ENCODE measurements around the gene FARS2.

The FARS2 gene

DNA sequence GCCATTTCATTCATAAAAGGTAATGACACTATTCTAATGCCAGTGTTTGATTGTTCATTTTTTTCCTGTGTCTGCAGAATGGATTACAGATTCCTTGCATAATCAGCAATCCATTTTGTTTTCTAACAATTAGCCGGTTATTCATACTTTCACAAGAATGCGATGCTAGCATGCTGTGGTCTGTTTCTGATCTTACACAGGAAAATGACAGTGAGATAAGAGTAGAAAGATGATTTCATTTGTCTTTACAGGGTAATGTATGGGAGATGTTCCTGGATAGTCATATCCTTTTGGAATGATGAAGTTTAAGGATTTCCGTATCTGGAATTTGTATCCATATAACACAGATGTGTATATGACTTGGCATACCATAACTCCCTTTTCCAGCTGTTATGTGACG lies 207.3 kb downstream of the FARS2 start:
- DNase-seq (ENCODE audit: low spot score), result no peak

DNA sequence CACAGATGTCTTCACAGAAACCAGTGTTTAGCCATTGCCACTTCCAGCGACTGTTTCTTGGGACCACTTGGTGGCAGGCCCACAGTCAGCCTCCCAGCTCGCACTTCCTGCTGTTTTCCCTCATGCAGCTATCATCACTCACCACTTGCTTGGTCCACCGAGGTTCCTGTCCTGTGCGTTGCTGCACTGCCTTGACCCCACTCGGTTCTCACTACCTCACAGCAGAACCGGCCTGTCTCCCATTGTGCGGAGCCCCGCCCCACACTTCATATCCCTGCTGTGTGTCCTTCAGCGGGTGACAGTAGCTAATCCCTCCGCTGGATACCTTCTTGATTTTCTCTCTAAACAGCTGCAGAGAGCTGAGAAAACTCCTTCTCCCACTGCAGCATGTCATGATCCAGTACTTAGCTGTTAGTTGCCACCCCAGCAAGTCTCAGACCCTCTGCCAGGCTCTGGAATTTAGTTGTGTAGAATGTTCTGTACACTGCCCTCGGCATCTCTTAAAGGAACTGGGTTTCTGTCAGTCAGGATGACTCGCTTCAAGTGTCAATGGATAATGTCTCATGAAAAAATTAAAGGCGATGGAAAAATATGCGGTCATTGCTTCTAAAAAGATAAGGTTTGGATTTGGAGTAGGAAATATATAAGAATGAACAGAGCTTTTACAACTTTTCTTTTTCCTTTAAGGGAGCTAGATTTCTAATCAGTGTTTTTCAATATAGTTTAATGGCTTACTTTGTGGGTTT lies 208.0 kb downstream of the FARS2 start:
- no peak for DNase-seq (ENCODE audit: low spot score)

DNA sequence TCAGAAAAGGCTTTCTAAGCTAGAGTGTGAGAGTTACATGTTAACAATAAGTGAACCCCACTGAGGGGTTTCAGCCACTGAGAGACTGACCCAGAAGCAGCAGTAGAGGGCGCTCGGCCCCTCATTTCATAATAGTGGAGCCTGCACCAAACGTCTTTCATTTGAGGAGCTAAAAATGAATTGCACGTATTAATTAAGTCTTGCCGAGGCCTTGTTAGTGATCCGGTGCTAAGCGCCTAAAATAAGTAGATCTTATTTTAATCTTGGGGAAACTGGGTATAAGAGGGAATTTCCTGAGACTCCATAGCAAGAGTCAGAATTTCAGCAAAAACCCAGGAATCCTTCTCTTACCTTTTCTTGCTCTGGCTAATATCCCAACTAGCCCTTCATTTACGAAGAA lies 209.7 kb downstream of the FARS2 start:
- peak; percentile 64 for DNase-seq (ENCODE audit: low spot score)

DNA sequence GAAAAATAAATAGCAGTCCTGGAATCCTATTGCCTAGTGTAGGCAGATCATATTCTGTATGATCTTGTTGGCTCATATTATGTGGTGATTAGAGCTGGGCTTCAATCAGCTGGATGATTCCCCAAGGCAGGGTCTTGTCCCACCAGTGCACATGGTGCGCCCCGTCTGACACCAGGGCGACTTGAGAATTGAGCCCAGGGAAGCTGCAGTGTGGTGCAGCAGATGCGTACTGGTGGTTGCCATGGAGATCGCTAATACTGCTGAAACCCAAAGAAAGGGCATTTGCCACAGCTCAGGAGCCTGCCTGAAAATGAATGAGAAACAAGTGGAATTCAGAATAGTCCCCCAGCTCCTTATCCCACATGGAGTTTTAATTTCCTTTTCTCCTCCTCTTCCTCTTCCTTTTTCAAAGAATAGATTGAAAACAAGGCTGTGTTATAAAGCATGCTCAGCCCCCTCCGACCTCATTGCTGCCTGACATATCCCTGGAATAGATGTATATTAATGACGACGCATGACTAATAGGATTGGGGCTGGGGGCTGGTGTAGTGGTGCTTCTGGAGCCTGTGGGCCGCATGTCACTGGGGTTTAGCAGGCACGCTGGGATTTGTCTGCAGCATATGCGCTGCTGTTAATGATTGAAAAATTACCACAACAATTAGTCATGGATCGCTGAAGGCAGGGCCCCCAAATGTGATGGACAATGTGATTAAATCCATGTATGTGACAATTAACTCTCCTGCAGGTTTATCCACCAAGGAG lies 210.5 kb downstream of the FARS2 start:
- DNase-seq (ENCODE audit: low spot score), result no peak

DNA sequence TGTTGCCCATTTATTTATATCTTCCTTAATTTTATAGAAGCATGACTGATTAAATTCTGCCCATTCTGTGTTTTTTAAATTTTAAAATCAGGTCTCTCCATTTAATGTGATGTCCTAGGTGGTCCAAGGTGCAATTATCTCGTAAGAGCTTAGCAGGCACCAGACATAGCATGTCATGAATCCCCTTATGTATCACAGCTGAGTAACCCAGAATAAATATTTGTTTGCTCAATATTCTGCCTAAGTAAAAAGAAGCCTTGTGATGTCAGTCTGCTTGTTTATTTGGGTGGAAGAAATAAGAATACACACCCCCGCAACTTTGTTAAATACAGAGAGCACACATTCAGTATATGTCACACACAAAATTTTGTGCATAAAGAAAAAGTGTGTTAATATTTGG lies 211.3 kb downstream of the FARS2 start:
- DNase-seq (ENCODE audit: low spot score), result no peak

DNA sequence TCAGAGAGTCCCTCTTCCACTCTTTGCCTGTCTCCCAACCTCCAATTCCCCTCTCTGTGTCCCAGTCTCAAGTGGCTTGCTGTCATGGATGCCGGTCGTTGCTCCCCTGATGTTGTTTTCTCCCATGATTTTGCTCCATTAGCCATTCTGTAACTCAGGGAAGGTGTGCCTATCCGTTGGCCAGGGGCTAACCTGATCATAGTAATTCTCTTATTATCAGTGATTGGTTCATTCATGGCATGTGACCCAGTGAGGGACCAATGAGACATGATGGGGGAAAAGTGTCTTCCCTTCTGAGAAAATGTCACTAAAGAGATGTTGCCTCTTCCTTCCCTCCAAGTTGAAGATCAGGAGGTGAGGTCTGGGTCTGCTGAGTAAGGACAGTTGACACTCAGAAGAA lies 214.5 kb downstream of the FARS2 start:
- DNase-seq (ENCODE audit: low spot score), result no peak

DNA sequence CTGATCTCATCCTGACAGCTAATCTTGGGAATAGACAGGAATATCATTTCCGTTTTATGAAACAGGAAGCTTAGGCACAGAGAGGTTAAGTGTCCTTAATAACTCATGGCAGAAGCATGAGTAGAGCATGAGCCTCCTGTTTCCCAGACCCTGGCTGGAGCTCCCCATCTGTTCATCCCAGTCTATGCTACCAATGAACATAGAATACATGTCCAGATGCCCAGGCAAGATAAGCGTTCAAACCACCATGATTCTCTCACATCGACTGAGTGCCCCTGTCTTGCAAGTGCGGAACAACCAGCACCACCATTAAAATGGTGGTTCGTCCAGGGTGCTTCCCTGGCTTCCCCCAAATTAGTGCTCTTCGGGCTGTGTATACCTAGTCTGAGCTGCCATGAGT lies 217.1 kb downstream of the FARS2 start:
- no peak for DNase-seq (ENCODE audit: low spot score)

DNA sequence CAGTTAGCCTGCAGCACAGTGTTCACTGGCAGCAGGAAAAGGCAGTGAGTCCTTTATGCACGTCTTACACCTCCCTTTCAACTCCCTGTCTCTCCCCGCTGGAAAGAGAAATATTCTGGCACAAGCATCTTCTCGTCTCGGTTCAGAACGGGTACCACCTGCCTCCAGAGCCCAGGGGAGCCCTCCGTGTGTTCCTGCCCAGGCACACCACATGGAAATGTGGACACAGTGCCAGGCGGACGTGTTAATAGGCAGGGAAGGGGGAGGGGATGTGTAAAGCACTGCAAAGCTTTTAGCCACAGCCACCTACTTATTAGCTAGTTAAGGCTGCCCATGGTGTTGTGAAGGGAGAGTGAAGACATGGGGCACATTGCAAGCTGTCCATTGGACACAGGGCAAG lies 219.7 kb downstream of the FARS2 start:
- no peak for DNase-seq (ENCODE audit: low spot score)

DNA sequence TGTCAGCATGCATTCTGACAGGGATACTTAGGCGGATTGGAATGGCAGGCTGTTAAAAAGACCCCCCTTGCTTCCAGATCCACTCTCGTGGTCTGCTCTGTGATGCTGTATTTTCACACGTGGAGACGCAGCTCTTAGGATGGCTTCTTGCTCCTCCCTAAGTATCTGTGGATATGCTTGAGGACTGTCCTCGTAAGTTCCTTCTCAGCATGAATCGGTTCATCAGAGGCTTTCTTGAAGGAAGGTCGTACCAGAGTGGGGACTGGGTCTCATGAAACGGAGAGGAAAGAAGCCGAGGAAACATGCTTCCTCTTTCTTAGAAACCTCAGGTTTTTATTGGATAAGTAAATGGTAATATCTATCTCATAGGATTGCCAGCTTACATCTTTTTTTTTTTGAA lies 220.4 kb downstream of the FARS2 start:
- DNase-seq (ENCODE audit: low spot score), result no peak

DNA sequence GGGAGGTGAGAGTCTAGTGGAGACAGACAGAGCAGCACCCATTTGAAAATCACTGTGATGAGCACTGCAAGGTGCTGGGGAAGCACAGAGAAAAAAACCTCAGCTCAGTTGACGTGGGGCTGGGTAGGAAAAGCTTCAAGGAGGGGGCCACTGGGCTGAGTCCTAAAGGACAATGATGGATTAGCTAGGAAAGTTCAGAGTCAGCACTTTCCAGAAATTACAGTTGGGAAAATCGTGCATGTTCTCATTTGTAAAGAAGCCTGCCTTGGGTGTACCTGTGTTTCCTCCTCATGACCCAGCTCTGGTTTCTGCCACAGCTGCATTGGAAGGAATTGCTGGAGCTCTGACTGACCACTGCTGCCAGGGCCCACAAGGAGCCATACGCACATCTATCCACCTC lies 221.3 kb downstream of the FARS2 start:
- DNase-seq (ENCODE audit: low spot score), result no peak

DNA sequence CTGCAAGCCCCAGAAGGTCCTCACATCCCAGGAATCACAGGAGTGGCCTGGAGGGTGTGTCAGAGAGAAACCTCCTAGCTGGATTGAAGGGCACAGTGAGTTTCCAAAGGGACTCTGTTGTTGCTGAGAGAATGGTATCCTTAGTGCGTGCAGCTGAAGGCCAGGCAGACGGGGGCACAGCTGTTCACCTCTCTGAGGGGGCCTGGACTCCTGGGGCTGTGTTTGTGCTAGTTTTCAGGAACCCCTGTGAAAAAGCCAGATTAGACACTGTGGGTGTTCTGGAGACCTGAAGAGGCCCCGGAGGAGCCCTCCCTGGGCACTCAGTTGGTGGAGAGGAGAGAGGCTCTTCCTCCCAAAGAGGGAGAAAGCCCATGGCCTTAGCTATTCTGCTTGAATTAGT lies 223.4 kb downstream of the FARS2 start:
- DNase-seq (ENCODE audit: low spot score), result no peak

DNA sequence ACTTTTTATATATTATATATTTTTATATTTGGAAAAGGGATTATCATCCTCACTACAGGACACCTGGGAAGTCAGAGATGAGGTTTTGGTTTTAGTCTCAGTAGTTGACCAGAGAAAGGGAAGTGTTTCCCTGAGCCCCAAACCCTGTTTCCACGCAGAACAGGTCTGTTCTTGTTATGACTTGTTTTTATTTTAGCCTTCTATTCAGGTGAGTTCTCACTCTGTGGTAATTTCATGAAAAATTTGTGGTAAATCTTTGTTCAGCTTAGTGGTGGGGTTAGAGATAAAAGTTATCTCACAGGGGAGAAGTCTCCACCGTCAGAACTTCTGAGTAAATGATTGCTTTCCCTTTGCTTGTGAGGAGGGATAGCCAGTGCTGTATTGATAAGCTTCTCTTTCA lies 224.9 kb downstream of the FARS2 start:
- DNase-seq (ENCODE audit: low spot score), result no peak

DNA sequence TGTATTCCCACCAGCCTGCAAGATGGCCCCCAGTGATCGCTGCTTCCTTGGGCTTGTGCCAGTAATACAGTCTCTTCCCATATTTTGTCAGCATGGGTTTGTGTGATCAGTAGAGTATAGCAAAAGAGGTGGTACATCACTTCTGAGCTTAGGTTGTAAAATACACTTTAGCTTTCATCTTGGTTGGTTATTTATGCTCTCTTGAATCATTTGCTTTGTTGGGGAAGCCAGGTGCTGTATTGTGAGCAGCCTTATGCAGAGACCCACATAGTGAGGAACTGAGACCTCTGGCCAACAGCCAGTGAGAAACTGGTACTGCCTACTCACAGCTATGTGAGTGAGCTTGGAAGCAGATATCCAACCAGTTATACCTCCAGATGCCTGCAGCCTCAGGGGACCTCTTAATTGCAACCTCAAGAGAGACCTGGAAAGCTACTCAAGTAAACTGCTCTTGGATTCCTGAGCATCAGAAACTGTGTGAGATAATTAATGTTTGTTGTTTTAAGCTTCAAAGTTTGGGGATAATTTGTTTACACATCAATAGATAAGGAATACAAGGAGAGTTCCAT lies 229.3 kb downstream of the FARS2 start:
- DNase-seq (ENCODE audit: low spot score), result no peak

DNA sequence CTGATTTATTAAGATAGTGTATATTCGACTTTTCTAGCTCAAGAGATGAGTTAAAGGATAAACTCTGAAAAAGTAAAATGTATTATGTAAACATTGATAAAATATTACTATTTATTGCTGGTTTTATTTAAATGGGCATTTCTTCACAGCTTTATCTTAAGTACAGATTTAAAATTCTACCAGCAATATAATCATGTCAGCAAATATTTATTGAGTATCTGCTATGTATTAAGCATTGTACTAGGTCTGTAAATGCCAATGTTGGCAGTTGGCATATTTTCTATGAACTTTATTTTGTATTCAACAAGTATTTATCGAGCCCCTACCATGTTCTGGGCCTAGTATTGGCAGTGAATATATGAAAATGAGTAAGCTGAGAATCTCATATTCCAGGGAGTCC lies 231.0 kb downstream of the FARS2 start:
- no peak for DNase-seq (ENCODE audit: low spot score)

DNA sequence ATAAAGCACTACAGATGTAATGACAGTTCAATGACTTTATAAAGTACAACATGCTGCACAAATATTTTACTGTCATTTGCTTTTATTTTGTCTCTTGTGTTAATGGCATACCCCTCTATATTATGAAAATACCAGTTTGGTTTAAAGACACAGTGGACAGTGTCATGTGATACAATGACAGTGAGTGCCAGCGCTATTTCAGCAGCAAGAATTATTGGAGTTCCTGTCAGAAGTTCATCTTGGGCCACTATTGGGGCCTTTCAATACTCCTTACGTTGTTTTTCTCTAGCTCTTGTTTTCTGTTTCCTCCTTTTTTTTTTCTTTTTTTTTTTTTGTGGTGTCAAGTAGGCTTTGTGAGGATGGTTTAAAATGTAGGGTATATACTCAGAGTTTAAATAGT lies 232.5 kb downstream of the FARS2 start:
- no peak for DNase-seq (ENCODE audit: low spot score)

DNA sequence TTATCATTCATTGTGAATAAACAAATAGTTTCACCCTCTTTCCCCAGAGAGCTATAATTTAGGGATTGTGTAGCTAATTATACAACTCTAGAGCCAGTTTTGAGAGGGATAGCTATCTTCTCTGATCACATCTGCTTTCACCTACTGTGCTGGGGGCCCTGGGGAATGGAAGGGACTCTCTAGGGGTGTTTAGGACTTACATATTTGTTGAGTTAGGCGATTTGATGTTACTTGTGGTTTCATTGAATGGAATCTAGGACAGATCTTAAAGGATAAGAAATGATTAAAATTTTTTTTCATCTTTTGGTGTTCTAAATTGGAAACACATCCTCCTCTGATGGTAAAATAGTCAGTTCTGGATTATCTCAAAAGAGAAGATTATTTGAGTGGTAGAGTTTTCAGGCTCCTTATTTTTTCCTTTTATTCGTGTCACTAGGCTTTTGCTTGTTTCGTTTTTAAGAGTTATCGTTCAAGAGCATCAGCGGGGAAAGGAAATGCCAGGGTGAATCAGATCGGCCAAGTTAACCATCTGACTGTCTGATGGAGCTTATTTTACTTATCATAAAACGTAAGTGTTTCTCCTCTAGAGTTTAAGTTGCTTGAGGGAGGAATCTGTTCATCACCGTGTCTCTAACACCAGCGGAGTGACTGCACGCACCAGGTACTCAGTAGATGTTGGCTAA lies 236.7 kb downstream of the FARS2 start:
- DNase-seq (ENCODE audit: low spot score), result no peak

DNA sequence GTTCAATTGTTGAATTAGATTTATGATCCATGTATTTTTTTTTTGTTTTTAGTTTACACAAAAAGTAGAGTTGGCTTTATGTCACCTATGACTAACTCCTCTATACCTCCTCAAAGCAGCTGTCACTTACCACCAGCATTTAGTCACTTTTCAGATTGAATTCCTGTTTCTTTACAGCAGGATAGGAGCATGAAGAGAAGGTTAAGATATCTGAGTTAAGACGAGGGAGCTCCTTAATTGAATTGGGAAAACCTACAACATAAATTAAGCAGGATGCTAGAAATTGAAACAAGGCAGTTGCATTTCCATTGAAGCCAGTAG lies 237.2 kb downstream of the FARS2 start:
- DNase-seq (ENCODE audit: low spot score), result no peak

DNA sequence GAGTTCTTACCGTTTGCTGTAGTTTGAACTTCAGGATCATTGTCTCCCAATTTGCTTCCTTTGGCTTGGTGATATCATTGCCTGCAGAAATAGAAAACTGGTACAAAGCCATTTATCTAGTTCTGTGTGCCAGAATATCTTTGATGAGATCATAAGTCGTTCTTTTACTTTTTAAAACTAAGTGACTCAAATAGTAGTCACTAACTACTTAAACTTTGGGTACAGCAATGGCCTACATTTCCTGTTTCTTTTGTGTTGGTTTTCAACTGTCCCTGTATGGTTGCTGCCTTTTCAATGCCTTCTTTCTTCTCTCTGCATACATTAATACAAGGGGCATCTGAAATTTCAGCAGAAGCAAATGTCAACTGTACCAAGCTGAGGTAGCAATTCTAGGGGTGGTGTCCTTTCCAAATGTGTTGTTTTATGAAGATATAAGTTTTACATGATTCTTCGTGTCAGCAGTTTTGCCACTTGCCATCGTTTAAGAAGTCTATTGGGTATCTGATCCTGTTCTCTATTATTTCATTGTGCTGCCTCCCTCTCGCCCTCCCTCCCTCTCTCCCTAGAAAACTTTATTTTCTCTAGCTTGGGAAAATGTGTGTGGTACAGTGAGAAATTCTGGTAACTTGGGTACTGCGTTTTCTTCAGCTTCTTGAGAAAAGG lies 238.5 kb downstream of the FARS2 start:
- DNase-seq (ENCODE audit: low spot score), result no peak

DNA sequence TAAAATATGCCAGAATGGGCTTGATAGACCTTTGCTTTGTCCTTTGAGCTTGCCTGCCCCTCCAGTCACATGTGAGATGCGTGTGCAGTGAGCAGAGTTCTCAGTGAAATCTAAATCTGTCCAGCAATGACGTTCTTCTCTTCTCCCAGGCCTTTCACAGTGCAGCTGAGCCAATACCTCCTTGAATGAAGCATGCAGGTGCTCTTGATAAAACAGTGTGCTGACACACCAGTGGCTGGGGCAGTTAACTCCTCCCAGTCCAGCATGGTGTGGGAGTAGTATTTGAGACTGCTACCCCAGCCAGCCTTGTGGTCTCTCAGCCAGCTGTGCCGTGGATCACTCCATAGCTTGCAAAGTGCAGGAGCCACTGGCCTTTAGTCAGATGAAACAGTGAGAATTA lies 240.5 kb downstream of the FARS2 start:
- no peak for DNase-seq (ENCODE audit: low spot score)

DNA sequence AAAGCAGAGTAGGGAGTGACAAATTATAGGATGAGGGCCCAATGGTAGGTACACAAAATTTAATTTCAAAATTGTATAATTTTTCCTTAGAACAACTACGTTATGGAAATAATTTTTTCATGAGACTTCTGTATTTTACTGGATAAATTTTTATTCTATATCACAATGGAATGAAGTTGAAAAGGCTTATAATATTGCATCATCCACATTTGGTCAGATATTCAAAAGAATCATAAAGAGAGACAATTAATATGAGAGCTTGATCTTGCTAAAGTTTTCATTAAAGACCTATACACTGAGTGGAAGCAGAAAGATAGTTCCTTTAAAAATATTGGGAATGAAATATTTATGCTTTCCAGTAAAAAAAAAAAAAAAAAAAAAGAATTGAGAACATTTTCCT lies 242.8 kb downstream of the FARS2 start:
- no peak for DNase-seq (ENCODE audit: low spot score)

DNA sequence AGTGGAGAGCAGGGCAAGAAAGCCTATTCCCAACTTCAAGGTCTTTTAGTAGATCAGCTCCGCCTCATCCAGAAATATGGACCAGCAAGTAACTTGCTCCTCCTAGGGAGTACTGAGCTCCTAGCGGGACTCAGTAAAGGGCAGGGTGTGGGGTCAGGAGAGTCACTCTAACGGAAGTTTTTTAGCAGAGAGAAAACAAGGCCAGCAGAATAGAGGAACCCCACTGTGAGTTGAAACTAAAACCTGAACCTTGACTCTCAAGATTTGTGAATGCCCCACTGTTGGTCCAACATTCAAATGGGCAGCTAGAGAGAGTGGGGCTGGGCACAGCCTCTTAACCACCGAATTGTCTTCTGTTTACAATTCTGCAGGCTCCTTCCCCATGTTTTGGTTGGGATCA lies 244.8 kb downstream of the FARS2 start:
- DNase-seq (ENCODE audit: low spot score), result no peak

DNA sequence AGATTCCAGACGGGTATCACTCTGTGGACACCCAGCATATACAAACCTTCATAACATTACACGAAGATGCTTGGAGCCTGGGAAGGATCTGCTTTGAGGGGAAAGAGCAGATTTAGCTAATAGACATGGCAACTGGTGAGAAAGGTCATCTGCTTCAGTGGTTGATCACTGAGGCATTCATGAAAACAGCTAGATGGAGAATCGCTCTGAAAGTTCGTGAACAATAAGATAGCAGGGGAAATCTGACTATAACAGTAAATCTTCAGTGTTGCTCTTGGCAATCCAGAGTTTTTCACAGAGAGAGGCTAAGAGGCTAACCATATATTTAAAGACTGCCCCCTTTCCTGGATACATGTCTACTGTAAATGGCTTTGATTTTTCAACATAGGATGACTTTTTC lies 245.3 kb downstream of the FARS2 start:
- DNase-seq (ENCODE audit: low spot score), result no peak
